BE2C (cell line): ENCODE data around the gene UCK1.

ENCODE experiments used
- DNase-seq: peaks from one replicate; pipeline ENCODE4 v3.0.0-alpha.2; 2020
- H3K27me3 ChIP-seq: fragments of 250-450 bp; sonication (Bioruptor Pico); 2 replicates; pipeline ENCODE4 v1.5.1; 2020; ENCODE audit warnings: mild to moderate bottlenecking
- H3K36me3 ChIP-seq: fragments of 250-450 bp; sonication (Bioruptor Pico); 2 replicates; pipeline ENCODE4 v1.5.1; 2020; ENCODE audit warnings: mild to moderate bottlenecking
- H3K4me1 ChIP-seq: fragments of 250-450 bp; sonication (Bioruptor Pico); 2 replicates; pipeline ENCODE4 v1.5.1; 2020
- H3K4me3 ChIP-seq: 2 replicates; pipeline ENCODE4 v1.5.1; 2011; ENCODE audit warnings: low read depth, low read length
- H3K9me3 ChIP-seq: fragments of 250-450 bp; sonication (Bioruptor Pico); 2 replicates; pipeline ENCODE4 v1.5.1; 2020
- CTCF ChIP-seq: IDR thresholded peaks from 2 replicates; pipeline ENCODE4 v1.5.1; 2012; ENCODE audit warnings: mild to moderate bottlenecking, low read depth, low read length

The UCK1 gene

GRCh38 chr9:131565369-131565768 lies 34.3 kb upstream of the UCK1 start:
- no peaks in the 10 kb centered on the region for H3K27me3 ChIP-seq
- no peaks in the 10 kb centered on the region for H3K4me1 ChIP-seq
- no peak for TF ChIP-seq CTCF
- no peaks in the 10 kb centered on the region for H3K36me3 ChIP-seq
- DNase-seq, result no peak
- H3K4me3 ChIP-seq, result no peak overlapping the region
- H3K9me3 ChIP-seq, result no peaks in the 10 kb centered on the region

GRCh38 chr9:131562032-131562959 lies 31.2 kb upstream of the UCK1 start:
- TF ChIP-seq CTCF, result no peak
- Histone ChIP-seq H3K27me3 (no peaks in the 10 kb centered on the region), H3K4me1 (no peaks in the 10 kb centered on the region), H3K4me3 (no peak overlapping the region), H3K9me3 (no peaks in the 10 kb centered on the region), H3K36me3 (no peaks in the 10 kb centered on the region)
- DNase-seq, result no peak

GRCh38 chr9:131559421-131560000 lies 28.4 kb upstream of the UCK1 start:
- no peaks in the 10 kb centered on the region for H3K36me3 ChIP-seq
- peak; percentile 22; the same call in 1 of the 2 replicates for TF ChIP-seq CTCF
- no peaks in the 10 kb centered on the region for H3K4me1 ChIP-seq
- H3K9me3 ChIP-seq, result no peaks in the 10 kb centered on the region
- H3K4me3 ChIP-seq, result no peak overlapping the region
- DNase-seq, result no peak
- no peaks in the 10 kb centered on the region for H3K27me3 ChIP-seq

GRCh38 chr9:131557855-131558548 lies 26.9 kb upstream of the UCK1 start:
- no peaks in the 10 kb centered on the region; the same call in 1 of the 2 replicates for H3K9me3 ChIP-seq
- H3K4me1 ChIP-seq, result no peaks in the 10 kb centered on the region
- no peak for TF ChIP-seq CTCF
- no peaks in the 10 kb centered on the region for H3K27me3 ChIP-seq
- DNase-seq, result no peak
- no peaks in the 10 kb centered on the region for H3K36me3 ChIP-seq
- H3K4me3 ChIP-seq, result no peak overlapping the region

GRCh38 chr9:131555841-131556673 lies 25.0 kb upstream of the UCK1 start:
- H3K4me3 ChIP-seq, result no peak overlapping the region
- no peaks in the 10 kb centered on the region for H3K36me3 ChIP-seq
- no peak for TF ChIP-seq CTCF
- no peaks in the 10 kb centered on the region for H3K27me3 ChIP-seq
- no peak for DNase-seq
- H3K9me3 ChIP-seq, result no peaks in the 10 kb centered on the region; the same call in 1 of the 2 replicates
- no peaks in the 10 kb centered on the region for H3K4me1 ChIP-seq
